Activated B cell treated with CpG ODN at 0.5 μM for 24 hours (primary cell): Measurements from ENCODE around the gene CEACAM3. TPM values are rescaled to one million over a fixed set of nuclear protein-coding genes. Genes with fewer than 3 reads are reported as not detected.

ENCODE experiments used
- ATAC-seq: fragments of 200-7000 bp; cut with Tn5 transposase; one replicate; pipeline ENCODE4 v1.10.0; 2021; ENCODE audit warnings: low read depth, mild to moderate bottlenecking, moderate library complexity
- CTCF ChIA-PET: fragments of 350-600 bp; sonication (Branson Sonifier 250); formaldehyde crosslinking; loops from one replicate; lab custom pipeline; 2021; ENCODE audit warnings: antibody characterized with exemption; lab: Charles Lee
- POLR2A ChIA-PET: fragments of 350-600 bp; sonication (Branson Sonifier 250); formaldehyde crosslinking; loops from one replicate; lab custom pipeline; 2021; ENCODE audit warnings: antibody characterized with exemption; lab: Charles Lee
- DNase-seq: peaks from one replicate; pipeline ENCODE4 v3.0.0; 2022
- H3K27ac Mint-ChIP-seq: one replicate; pipeline ENCODE4 v1.8.0; 2020; ENCODE audit warnings: mixed read lengths
- H3K27me3 Mint-ChIP-seq: one replicate; pipeline ENCODE4 v1.8.0; 2021; ENCODE audit warnings: mixed read lengths
- H3K36me3 Mint-ChIP-seq: one replicate; pipeline ENCODE4 v1.8.0; 2021; ENCODE audit warnings: low read depth, mixed read lengths
- H3K4me1 Mint-ChIP-seq: one replicate; pipeline ENCODE4 v1.8.0; 2021; ENCODE audit warnings: mixed read lengths
- H3K4me3 Mint-ChIP-seq: one replicate; pipeline ENCODE4 v1.8.0; 2020; ENCODE audit warnings: mild to moderate bottlenecking, mixed read lengths
- H3K9me3 Mint-ChIP-seq: one replicate; pipeline ENCODE4 v1.8.0; 2020; ENCODE audit warnings: mixed read lengths
- intact Hi-C: fragments of 100-400 bp; cut with micrococcal nuclease; formaldehyde crosslinking; loops from one replicate; pipeline ENCODE4 v1.15.1; 2024
- total RNA-seq: library from RNA; stranded (reverse); gene quantifications from 2 replicates; pipeline ENCODE4 v1.2.3, GENCODE V29; 2022
- TF ChIP-seq, protein P1 (sequence below): fragments of 200-600 bp; IDR thresholded peaks from one replicate; pipeline ENCODE4 v1.8.0; 2022; ENCODE audit warnings: antibody characterized with exemption, mild to moderate bottlenecking

CEACAM3 gene
- total RNA-seq, 1 donor from 2014 or later: not detected

DNA sequence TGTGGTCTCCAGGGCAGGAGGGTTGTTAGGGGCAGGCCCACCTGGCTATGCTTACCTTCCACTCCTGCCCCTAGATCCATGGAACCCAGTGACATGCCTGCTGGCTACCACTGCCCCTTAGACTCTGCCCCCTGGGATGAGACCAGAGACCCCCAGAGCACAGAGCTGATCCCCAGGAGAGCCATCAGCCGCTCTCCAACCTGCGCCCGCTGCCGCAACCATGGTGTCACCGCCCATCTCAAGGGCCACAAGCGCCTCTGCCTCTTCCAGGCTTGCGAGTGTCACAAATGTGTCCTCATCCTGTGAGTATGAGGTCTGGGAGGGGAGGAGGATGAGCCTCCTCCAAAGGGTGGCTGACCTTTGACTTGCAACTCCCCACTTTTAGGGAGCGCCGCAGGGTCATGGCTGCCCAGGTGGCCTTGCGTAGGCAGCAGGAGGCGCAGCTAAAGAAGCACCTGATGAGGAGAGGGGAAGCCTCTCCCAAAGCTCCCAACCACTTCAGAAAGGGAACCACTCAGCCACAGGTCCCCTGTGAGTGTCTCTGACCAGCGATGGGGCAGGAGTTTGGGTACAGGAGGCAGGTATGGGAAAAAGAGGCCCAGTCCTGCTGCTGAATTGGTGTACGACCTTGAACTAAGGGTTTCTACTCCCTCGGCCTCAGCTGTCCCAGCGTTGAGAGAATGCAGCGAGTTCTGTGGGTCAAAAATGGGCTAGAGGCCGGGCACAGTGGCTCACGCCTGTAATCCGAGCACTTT, 51.1 kb downstream of the CEACAM3 start:
- Mint-ChIP-seq H3K9me3 (no peaks in the 10 kb centered on the region), H3K4me3 (no peak overlapping the region), H3K27me3 (peaks cover 2% of the 10 kb centered on the region), H3K4me1 (no peaks in the 10 kb centered on the region), H3K27ac (no peak overlapping the region), H3K36me3 (no peaks in the 10 kb centered on the region)
- DNase-seq (no peak), ATAC-seq (no peak)
- intact Hi-C loops: no loop called here
- TF ChIP-seq, protein P1, sequence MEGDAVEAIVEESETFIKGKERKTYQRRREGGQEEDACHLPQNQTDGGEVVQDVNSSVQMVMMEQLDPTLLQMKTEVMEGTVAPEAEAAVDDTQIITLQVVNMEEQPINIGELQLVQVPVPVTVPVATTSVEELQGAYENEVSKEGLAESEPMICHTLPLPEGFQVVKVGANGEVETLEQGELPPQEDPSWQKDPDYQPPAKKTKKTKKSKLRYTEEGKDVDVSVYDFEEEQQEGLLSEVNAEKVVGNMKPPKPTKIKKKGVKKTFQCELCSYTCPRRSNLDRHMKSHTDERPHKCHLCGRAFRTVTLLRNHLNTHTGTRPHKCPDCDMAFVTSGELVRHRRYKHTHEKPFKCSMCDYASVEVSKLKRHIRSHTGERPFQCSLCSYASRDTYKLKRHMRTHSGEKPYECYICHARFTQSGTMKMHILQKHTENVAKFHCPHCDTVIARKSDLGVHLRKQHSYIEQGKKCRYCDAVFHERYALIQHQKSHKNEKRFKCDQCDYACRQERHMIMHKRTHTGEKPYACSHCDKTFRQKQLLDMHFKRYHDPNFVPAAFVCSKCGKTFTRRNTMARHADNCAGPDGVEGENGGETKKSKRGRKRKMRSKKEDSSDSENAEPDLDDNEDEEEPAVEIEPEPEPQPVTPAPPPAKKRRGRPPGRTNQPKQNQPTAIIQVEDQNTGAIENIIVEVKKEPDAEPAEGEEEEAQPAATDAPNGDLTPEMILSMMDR: no peak
- POLR2A ChIA-PET: interaction anchor here (0.7 kb wide), 1 partner anchor 224 kb away, joined by 4 read pairs; no protein-coding TSS in a partner anchor
- CTCF ChIA-PET: interaction anchor here (0.6 kb wide), 1 partner anchor 12 kb away, joined by 3 read pairs; no protein-coding TSS in a partner anchor

DNA sequence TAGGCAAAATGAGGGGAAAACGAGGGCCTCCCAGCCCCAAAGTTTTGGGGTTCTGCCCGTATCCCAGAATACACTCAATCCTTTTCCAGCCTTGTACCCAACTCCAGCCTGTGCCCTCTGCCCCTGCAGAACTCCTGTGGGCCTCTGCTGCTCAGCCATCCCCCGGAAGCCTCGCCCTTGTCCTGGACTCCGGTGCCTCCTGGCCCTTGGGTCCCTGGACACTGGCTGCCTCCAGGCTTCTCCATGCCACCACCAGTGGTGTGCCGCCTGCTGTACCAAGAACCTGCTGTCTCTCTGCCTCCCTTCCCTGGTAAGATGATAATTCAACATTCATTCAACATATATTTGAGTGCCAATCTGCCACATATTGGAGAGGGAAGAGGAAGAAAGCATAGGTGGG, 52.3 kb downstream of the CEACAM3 start:
- DNase-seq (no peak), ATAC-seq (no peak)
- TF ChIP-seq, protein P1: no peak
- intact Hi-C loops: no loop called here
- POLR2A ChIA-PET: no interaction called here
- Mint-ChIP-seq H3K36me3 (no peaks in the 10 kb centered on the region), H3K4me3 (no peak overlapping the region), H3K4me1 (no peaks in the 10 kb centered on the region), H3K27ac (no peak overlapping the region), H3K27me3 (peaks cover 2% of the 10 kb centered on the region), H3K9me3 (no peaks in the 10 kb centered on the region)
- CTCF ChIA-PET: no interaction called here

DNA sequence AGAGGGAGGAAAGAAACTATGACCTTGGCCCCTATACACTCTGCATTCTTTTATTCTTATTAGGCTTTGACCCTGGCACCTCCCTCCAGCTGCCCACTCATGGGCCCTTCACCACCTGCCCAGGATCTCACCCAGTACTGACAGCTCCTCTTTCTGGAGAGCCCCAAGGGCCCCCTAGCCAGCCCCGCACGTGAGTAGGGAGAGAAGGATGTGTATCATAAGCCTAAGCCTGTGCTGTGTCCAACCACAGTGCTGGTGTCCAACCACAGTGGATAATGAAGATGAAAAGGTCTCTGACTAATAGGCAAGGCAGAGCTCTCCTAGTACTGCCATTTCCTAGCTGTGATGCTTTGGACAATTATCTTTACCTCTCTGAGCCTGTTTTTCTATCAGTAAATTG, 52.7 kb downstream of the CEACAM3 start:
- DNase-seq: no peak
- CTCF ChIA-PET: no interaction called here
- Mint-ChIP-seq H3K27me3 (peaks cover 2% of the 10 kb centered on the region), H3K4me3 (no peak overlapping the region), H3K4me1 (no peaks in the 10 kb centered on the region), H3K27ac (no peak overlapping the region), H3K9me3 (no peaks in the 10 kb centered on the region), H3K36me3 (no peaks in the 10 kb centered on the region)
- intact Hi-C loops: no loop called here
- no peak for ATAC-seq
- POLR2A ChIA-PET: no interaction called here
- TF ChIP-seq, protein P1: no peak

DNA sequence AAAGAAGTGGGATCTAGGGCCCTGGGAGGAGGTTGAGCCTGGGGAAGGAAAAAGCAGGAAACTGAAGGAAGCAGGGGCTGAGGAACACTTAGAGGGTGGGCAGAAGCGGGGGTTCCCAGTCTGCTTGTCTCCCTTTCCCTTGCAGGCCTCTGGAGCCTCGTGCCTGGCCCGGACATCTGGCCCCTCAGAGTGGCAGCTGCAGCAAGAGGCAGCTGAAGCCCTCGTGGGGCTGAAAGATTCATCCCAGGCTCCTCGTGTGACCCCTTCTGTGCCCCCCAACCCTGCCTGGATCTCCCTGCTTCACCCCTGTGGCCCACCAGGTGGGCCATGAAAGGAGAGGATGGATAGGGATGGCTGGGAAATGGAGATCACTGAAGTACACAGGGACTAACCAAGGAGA, 54.0 kb downstream of the CEACAM3 start:
- intact Hi-C loops: no loop called here
- Mint-ChIP-seq H3K4me3 (no peak overlapping the region), H3K4me1 (no peaks in the 10 kb centered on the region), H3K9me3 (no peaks in the 10 kb centered on the region), H3K36me3 (no peaks in the 10 kb centered on the region), H3K27me3 (no peaks in the 10 kb centered on the region), H3K27ac (no peak overlapping the region)
- ChIA-PET POLR2A (no interaction called here), CTCF (no interaction called here)
- ATAC-seq: no peak
- DNase-seq: no peak
- TF ChIP-seq, protein P1: no peak

DNA sequence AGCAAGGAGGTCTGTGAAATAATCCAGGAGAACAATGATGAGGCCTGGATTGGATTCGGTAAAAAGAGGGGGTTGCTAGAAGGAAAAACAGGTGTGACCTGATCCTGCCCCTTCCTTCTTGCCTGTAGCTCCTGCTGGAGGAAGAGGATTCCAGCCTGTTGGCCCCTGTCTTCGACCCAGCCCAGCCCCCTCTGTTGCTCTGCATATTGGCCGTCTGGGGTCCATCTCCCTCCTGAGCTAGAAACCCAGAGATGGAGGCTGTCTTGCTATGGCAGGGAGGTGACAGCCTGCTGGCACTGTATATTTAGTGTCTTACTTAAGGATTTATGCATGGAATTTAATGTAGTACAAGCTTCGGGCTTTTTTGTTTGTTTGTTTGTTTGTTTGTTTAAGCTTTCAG, 55.1 kb downstream of the CEACAM3 start:
- no peaks in the 10 kb centered on the region for H3K9me3 Mint-ChIP-seq
- no peaks in the 10 kb centered on the region for H3K27me3 Mint-ChIP-seq
- H3K36me3 Mint-ChIP-seq: no peaks in the 10 kb centered on the region
- ATAC-seq: no peak
- POLR2A ChIA-PET: no interaction called here
- no peak overlapping the region for H3K4me3 Mint-ChIP-seq
- no peaks in the 10 kb centered on the region for H3K4me1 Mint-ChIP-seq
- no peak for DNase-seq
- no peak overlapping the region for H3K27ac Mint-ChIP-seq
- TF ChIP-seq, protein P1: no peak
- CTCF ChIA-PET: interaction anchor here (1.1 kb wide), 1 partner anchor 16 kb away, joined by 3 read pairs; no protein-coding TSS in a partner anchor
- intact Hi-C loops: no loop called here
